ENCODE data around the gene NPAS3.

Gene NPAS3

DNA sequence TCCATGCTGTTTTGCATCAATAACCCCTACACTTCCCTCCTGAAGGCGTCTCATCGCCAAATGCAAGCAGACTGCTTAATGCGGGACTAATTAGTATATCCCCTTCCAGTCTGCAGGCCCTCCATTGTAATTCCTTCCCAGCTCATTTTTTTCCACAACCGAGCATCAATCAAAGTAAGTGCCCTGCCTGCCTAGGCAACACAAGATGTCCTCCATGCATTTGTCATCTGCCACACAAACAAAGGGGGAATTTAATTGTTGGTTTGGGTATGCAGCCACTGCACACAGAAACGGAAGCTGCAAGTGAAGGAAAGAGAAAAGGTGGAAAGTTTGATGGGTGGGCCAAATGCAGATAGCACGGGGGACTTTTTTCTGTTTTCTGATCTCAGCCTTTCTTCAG is 844.2 kb downstream of the NPAS3 start:
- Histone ChIP-seq H3K36me3 (ENCODE audit: control insufficient read depth in 2 of 2, insufficient read depth in 1 of 2, low read length in 2 of 2) (no peaks in the 10 kb centered on the region), H3K4me3 (ENCODE audit: low read depth, low read length) (no peak overlapping the region), H3K4me1 (ENCODE audit: control insufficient read depth, insufficient read depth, low read length) (peaks cover 9% of the 10 kb centered on the region), H3K27ac (ENCODE audit: extremely low read depth, low read depth, low read length) (no peak overlapping the region), H3K9me3 (ENCODE audit: control insufficient read depth, insufficient read depth, low read depth, low read length) (no peaks in the 10 kb centered on the region)
- TF ChIP-seq, protein P1, sequence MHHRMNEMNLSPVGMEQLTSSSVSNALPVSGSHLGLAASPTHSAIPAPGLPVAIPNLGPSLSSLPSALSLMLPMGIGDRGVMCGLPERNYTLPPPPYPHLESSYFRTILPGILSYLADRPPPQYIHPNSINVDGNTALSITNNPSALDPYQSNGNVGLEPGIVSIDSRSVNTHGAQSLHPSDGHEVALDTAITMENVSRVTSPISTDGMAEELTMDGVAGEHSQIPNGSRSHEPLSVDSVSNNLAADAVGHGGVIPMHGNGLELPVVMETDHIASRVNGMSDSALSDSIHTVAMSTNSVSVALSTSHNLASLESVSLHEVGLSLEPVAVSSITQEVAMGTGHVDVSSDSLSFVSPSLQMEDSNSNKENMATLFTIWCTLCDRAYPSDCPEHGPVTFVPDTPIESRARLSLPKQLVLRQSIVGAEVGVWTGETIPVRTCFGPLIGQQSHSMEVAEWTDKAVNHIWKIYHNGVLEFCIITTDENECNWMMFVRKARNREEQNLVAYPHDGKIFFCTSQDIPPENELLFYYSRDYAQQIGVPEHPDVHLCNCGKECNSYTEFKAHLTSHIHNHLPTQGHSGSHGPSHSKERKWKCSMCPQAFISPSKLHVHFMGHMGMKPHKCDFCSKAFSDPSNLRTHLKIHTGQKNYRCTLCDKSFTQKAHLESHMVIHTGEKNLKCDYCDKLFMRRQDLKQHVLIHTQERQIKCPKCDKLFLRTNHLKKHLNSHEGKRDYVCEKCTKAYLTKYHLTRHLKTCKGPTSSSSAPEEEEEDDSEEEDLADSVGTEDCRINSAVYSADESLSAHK (tag by site-specific recombination; IDR thresholded peaks at IDR 0.05): no peak
- TF ChIP-seq, protein P2, sequence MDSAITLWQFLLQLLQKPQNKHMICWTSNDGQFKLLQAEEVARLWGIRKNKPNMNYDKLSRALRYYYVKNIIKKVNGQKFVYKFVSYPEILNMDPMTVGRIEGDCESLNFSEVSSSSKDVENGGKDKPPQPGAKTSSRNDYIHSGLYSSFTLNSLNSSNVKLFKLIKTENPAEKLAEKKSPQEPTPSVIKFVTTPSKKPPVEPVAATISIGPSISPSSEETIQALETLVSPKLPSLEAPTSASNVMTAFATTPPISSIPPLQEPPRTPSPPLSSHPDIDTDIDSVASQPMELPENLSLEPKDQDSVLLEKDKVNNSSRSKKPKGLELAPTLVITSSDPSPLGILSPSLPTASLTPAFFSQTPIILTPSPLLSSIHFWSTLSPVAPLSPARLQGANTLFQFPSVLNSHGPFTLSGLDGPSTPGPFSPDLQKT (IDR thresholded peaks at IDR 0.05; ENCODE audit: borderline replicate concordance, low read depth, low read length): no peak
- peak; percentile 93 for TF ChIP-seq SP7 (tag by site-specific recombination; IDR thresholded peaks at IDR 0.05)
- no peak for TF ChIP-seq ZSCAN23 (tag by site-specific recombination; IDR thresholded peaks at IDR 0.05)
- POLR2A ChIA-PET: no interaction called here
- CTCF ChIA-PET: interaction anchor here (0.6 to 2.2 kb wide), 3 partner anchors 10 to 220 kb away, joined by 3 to 10 read pairs (median 5); no protein-coding TSS in a partner anchor

DNA sequence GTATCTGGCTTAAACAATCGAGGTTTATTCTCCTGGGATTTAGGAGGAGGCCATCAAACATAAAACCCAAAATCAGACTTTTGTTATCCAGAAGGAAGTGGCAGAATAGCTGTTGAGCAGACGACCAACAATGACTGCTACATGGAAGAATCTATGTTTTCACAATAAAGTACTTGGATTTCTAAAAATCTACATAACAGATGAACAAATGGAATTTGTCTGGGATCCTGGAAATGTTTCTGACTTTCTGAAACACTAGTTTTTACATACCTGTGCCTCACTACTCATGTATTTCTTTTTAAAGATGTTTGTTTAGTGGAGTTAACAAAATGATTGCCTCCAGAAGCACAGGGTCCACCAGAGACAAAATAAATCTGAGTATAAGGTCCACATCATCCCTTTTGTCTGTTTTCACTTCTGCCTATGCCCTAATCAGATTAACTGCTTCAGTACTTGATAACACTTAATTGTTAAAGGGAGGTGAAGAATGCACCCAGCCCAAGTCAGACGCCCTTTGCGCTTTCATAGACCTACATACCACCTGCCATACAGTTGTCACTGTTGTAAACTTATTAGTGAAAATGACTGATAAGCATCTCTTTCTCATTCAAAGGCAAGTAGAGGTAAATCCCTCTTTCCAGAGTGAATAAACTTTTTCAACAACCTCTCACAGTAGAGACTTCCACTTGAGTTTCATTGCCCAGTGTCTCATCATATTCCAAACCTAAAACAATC is 847.6 kb downstream of the NPAS3 start:
- POLR2A ChIA-PET: no interaction called here
- H3K36me3 ChIP-seq (ENCODE audit: control insufficient read depth in 2 of 2, insufficient read depth in 1 of 2, low read length in 2 of 2): no peaks in the 10 kb centered on the region
- CTCF ChIA-PET: interaction anchor here (1.0 kb wide), 1 partner anchor 110 kb away, joined by 3 read pairs; no protein-coding TSS in a partner anchor
- no peaks in the 10 kb centered on the region for H3K9me3 ChIP-seq (ENCODE audit: control insufficient read depth, insufficient read depth, low read depth, low read length)
- no peak overlapping the region for H3K4me3 ChIP-seq (ENCODE audit: low read depth, low read length)
- no peak overlapping the region for H3K27ac ChIP-seq (ENCODE audit: extremely low read depth, low read depth, low read length)
- H3K4me1 ChIP-seq (ENCODE audit: control insufficient read depth, insufficient read depth, low read length): peaks cover 4% of the 10 kb centered on the region
- TF ChIP-seq ZNF132 (tag by site-specific recombination; IDR thresholded peaks at IDR 0.05; ENCODE audit: borderline replicate concordance) (no peak), YY1 (tag by site-specific recombination; IDR thresholded peaks at IDR 0.05) (no peak), KLF8 (tag by site-specific recombination; IDR thresholded peaks at IDR 0.05) (no peak), ZNF10 (tag by site-specific recombination; IDR thresholded peaks at IDR 0.05) (no peak), ZNF561 (tag by site-specific recombination; IDR thresholded peaks at IDR 0.05; ENCODE audit: borderline replicate concordance) (no peak), ZNF274 (IDR thresholded peaks at IDR 0.05; ENCODE audit: low read length) (no peak), ZNF274 (tag by site-specific recombination; IDR thresholded peaks at IDR 0.05; ENCODE audit: borderline replicate concordance) (no peak), ZNF600 (tag by site-specific recombination; IDR thresholded peaks at IDR 0.05) (no peak), ZSCAN30 (tag by site-specific recombination; IDR thresholded peaks at IDR 0.05) (no peak), ZNF530 (tag by site-specific recombination; IDR thresholded peaks at IDR 0.05; ENCODE audit: low read depth) (no peak), ZNF335 (tag by site-specific recombination; conservative IDR thresholded peaks at IDR 0.05) (no peak), ZNF354C (tag by site-specific recombination; IDR thresholded peaks at IDR 0.05; ENCODE audit: borderline replicate concordance, low read depth) (no peak), ZNF239 (tag by site-specific recombination; IDR thresholded peaks at IDR 0.05) (no peak), OVOL3 (tag by site-specific recombination; IDR thresholded peaks at IDR 0.05) (no peak)

DNA sequence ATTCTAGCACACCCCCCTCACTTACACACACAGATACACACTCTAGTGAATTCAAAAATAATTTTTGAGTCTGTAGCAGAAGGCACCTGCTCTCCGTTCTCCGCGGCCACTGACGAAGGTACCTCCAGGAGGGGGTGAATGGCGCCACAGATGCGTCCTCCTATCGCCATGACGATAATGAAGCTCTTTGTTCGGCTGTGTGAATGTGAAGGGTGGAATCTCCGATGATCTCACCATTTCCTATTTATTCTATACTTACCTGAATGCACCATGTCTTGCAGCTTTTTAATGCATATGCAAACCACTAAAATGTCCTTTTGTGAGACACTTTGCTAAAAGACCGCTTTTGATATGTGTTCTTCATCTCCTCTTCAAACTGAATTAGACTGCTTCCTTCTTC is 849.5 kb downstream of the NPAS3 start:
- no peak for TF ChIP-seq ZNF561 (tag by site-specific recombination; IDR thresholded peaks at IDR 0.05; ENCODE audit: borderline replicate concordance)
- no peak for TF ChIP-seq ZNF785 (tag by site-specific recombination; IDR thresholded peaks at IDR 0.05)
- TF ChIP-seq MYNN (tag by site-specific recombination; IDR thresholded peaks at IDR 0.05; ENCODE audit: borderline replicate concordance): no peak
- TF ChIP-seq ZNF239 (tag by site-specific recombination; IDR thresholded peaks at IDR 0.05): no peak
- ChIA-PET POLR2A (no interaction called here), CTCF (interaction anchor here (1.1 kb wide), 1 partner anchor 112 kb away, joined by 3 read pairs; no protein-coding TSS in a partner anchor)

More for the DNA sequence above, 849.5 kb downstream of the NPAS3 start:
- H3K4me3 ChIP-seq (ENCODE audit: low read depth, low read length): no peak overlapping the region
- no peak overlapping the region for H3K27ac ChIP-seq (ENCODE audit: extremely low read depth, low read depth, low read length)
- peaks cover 3% of the 10 kb centered on the region for H3K4me1 ChIP-seq (ENCODE audit: control insufficient read depth, insufficient read depth, low read length)
- H3K36me3 ChIP-seq (ENCODE audit: control insufficient read depth in 2 of 2, insufficient read depth in 1 of 2, low read length in 2 of 2): no peaks in the 10 kb centered on the region
- H3K9me3 ChIP-seq (ENCODE audit: control insufficient read depth, insufficient read depth, low read depth, low read length): no peaks in the 10 kb centered on the region
